Loucy (cell line): ENCODE measurements around the gene STAP1.

Experiments used
- CTCF ChIP-seq: fragments of 200-600 bp; sonication (generic); conservative IDR thresholded peaks from 2 replicates; pipeline ENCODE4 v1.5.1; 2014; ENCODE audit warnings: mild to moderate bottlenecking, antibody characterized with exemption, low read length
- EZH2phosphoT487 ChIP-seq: fragments of 200-600 bp; IDR thresholded peaks from 2 replicates; pipeline ENCODE4 v1.6.1; 2018; ENCODE audit warnings: antibody characterized with exemption, mild to moderate bottlenecking, moderate library complexity, borderline replicate concordance

- TF ChIP-seq CTCF (no peak), EZH2phosphoT487 (no peak)
Observed at GRCh38 chr4:67615119-67615518, 56.6 kb downstream of the STAP1 start.
